Epidermal melanocyte (primary cell): ENCODE measurements around the gene PHETA1.
"Not testable (repeated sequence)": the region's sequence is repeated elsewhere in the genome, so short reads cannot be mapped to it uniquely, and the experiment has no call there.

Source experiments
- DNase-seq: peaks from one replicate; pipeline ENCODE4 v3.0.0; 2011; ENCODE audit warnings: low spot score; ENCODE audit not compliant: insufficient read length

The PHETA1 gene

GRCh38 chr12:111351026-111351425, 17.9 kb downstream of the PHETA1 start:
- DNase-seq, result no peak

GRCh38 chr12:111349748-111350520, 19.0 kb downstream of the PHETA1 start:
- no peak for DNase-seq

- no peak for DNase-seq
Measured at GRCh38 chr12:111349101-111349747, 19.7 kb downstream of the PHETA1 start.

GRCh38 chr12:111347891-111348644, 20.8 kb downstream of the PHETA1 start:
- DNase-seq, result no peak

GRCh38 chr12:111344254-111344875, 24.5 kb downstream of the PHETA1 start:
- DNase-seq, result no peak

- DNase-seq, result no peak
Measured at GRCh38 chr12:111343181-111343580, 25.7 kb downstream of the PHETA1 start.

GRCh38 chr12:111342376-111342775, 26.5 kb downstream of the PHETA1 start:
- no peak for DNase-seq

- DNase-seq, result no peak
Measured at GRCh38 chr12:111341426-111342065, 27.3 kb downstream of the PHETA1 start.

- not testable (repeated sequence) for DNase-seq
Measured at GRCh38 chr12:111340680-111341079, 28.2 kb downstream of the PHETA1 start.

- DNase-seq, result no peak
Measured at GRCh38 chr12:111340231-111340630, 28.7 kb downstream of the PHETA1 start.

- no peak for DNase-seq
Measured at GRCh38 chr12:111339321-111339938, 29.5 kb downstream of the PHETA1 start.

- DNase-seq, result no peak
Measured at GRCh38 chr12:111338096-111338495, 30.8 kb downstream of the PHETA1 start.

GRCh38 chr12:111337371-111337770, 31.5 kb downstream of the PHETA1 start:
- DNase-seq, result no peak

GRCh38 chr12:111336411-111336810, 32.5 kb downstream of the PHETA1 start:
- DNase-seq, result not testable (repeated sequence)

GRCh38 chr12:111335811-111336210, 33.1 kb downstream of the PHETA1 start:
- no peak for DNase-seq

- DNase-seq, result not testable (repeated sequence)
Measured at GRCh38 chr12:111335301-111335700, 33.6 kb downstream of the PHETA1 start.

GRCh38 chr12:111334393-111334915, 34.4 kb downstream of the PHETA1 start:
- no peak for DNase-seq

GRCh38 chr12:111330800-111331752, 37.8 kb downstream of the PHETA1 start:
- peak; percentile 51 for DNase-seq

- no peak for DNase-seq
Measured at GRCh38 chr12:111328138-111328537, 40.8 kb downstream of the PHETA1 start.
